M059J (cell line): Measurements from ENCODE around the gene ANLN. TPM values are rescaled to one million over a fixed set of nuclear protein-coding genes. Genes with fewer than 3 reads are reported as not detected.
"Not testable (repeated sequence)": the region's sequence is repeated elsewhere in the genome, so short reads cannot be mapped to it uniquely, and the experiment has no call there.

Source experiments
- DNase-seq: peaks from one replicate; pipeline ENCODE4 v3.0.0-alpha.2; 2012; ENCODE audit warnings: low read depth
- total RNA-seq: library from RNA; depleted of rRNA; stranded (reverse); fragments of >200 nt; shearing (Covaris generic); gene quantifications from 2 replicates; pipeline ENCODE4 v1.2.3, GENCODE V29; 2014

ANLN gene
- total RNA-seq, 1 experiment from 2014 or later, result 285 TPM

DNA sequence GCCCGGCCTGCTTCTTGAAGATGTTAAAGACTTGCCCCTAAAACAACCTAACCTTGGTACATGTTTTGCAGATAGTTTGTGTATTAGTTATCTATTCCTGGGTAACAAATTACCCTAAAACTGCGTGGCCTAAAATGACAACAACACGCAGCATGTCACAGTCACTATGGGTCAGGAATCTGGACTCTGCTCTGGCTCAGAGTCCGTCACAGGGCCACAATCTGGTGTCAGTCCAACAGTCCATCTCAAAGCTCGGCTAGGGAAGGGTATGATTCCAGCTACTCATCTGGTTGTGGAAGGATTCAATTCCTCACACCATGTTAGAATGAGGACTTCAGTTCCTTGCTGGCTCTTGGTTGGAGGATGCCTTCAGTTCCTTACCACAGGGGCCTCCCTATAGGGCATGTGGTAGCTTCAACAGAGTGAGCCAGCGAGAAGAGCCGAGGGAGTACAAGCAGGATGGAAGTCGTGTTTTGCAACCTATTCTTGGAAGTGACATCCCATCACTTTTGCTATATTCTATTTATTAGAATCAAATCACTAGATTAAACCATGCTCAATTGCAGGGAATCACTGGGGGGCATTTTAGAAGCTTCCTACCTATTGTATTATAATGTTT lies 71.3 kb downstream of the ANLN start:
- no peak for DNase-seq

DNA sequence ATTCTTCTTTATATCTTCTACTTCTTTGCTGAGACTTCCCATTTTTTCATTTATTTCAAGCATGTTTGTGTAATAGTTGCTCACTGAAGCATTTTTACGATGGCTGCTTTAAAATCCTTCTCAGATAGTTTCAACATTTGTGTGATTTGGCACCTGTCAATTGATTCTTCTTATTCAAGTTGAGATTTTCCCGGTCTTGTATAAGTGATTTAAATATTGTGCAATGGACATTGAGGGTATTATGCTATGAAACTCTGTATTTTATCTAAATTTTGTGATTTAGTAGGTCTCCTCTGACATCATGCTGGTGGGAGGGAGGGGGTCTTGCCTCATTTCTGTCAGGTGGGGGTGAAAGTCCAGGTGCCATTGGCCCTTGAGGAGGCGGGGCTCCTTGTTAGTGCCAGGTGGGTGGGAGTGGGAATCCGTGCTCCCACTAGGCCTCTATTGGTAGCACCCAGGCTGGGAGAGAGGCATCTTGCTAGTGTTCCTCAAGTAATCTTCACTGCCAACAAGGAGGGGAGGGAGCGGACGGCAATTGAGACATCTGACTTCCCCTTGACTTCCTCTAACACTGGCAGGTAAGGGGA lies 73.0 kb downstream of the ANLN start:
- DNase-seq, result no peak

DNA sequence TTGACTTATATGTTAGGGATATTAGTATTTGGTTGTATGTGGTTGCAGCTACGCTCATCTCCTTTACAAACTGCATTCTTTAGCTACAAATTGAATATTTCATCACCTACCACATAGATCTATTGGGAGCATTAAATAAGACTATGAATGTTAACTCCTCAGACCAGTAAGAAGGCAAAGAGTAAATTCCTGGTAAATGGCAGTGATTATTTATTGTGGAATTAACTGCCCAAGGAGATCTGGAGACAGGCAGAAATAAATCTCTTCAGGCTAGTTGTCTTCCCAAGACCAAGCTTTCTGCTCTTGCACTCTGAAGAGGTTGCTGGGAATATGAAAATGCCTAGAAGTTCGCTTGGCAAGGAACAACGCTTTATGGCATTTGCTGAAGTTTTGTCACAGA lies 74.6 kb downstream of the ANLN start:
- no peak for DNase-seq

DNA sequence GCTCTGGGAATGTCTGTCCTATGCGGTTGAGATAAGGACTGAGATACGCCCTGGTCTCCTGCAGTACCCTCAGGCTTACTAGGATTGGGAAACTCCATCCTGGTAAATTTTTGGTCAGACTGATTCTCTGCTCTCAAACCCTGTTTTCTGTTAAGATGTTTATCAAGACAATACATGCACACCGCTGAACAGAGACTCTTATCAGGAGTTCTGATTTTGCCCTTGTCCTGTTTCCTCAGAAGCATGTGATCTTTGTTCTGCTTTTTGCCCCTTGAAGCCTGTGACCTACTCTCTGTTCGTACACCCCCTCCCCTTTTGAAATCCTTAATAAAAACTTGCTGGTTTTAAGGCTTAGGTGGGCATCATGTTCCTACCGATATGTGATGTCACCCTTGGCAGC lies 76.3 kb downstream of the ANLN start:
- DNase-seq, result not testable (repeated sequence)

DNA sequence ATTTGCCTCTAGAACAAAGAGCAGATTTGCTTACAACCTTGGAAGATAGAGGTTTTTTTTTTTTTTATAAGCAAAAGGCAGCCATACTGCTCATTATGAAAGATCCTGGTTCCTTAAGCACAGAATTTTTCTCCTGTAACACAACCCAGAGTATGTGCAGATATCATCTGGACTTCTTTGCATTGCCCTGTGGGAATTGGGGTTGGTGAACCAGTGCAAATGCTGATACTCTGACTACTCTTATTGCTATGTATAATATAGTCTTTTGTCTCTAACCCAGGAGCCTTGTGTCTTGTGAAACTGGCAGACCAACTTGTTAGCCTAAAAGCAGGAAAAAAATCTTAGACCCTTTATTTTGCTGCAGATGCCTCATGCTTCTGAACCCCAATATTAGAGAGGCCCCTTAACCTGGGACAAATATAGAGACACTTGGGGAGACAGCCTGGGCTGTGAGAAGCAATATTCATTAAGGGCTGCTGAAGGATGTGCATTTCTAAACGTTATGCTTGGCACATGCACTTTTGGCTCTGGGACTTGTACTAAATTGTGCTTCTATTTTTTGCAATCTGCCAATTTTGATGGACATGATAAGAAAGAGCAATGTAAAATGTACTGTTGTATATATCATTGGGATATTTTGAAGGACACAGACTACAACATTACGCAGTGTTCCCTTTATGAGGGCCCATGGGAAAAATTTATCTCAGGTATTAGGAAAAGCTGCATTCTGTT lies 78.9 kb downstream of the ANLN start:
- no peak for DNase-seq

DNA sequence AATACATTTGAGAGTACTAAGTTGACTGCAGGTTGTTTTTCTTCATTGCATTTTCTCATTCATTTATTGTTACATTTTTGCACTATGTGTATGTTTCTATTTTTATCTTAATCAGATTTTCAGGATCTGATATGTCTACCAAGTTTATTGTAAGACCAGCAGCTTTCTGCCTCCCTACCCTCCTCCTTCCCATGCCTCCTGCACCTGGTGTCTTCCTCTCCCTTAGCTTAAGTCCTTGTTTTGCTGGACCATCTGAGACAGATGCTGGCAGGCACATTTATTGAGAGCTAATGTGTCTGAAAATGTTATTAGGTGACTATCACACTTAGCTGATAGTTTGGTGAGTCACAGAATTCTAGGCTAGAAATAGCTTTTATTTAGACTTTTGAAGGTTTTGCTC lies 79.6 kb downstream of the ANLN start:
- no peak for DNase-seq

DNA sequence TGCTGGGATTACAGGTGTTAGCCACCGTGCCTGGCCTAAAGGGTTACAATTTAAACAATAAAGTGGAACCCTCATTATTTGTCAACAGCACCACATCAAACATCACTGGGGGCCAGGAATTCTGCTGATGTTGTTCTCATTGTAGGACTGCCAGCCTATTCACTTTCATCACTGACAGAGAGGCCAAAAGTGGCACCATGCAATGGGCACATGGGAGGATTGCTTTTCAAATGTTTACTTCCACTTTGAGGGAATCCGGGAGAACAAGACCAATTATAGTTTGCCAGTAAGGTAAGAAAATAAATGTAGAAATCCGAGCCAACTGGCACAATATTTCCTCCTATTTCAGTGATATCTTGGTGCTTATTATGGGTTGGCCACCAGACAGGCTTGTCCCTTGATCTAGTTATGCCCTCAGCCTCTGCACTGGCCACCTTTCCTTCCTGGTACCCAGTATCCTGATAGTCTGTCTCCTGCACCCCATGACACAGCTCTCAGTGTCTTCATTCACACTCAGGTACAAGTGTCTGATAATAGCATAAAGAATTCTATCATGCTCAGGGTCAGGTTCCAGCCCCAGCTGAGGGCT lies 82.6 kb downstream of the ANLN start:
- DNase-seq, result no peak

DNA sequence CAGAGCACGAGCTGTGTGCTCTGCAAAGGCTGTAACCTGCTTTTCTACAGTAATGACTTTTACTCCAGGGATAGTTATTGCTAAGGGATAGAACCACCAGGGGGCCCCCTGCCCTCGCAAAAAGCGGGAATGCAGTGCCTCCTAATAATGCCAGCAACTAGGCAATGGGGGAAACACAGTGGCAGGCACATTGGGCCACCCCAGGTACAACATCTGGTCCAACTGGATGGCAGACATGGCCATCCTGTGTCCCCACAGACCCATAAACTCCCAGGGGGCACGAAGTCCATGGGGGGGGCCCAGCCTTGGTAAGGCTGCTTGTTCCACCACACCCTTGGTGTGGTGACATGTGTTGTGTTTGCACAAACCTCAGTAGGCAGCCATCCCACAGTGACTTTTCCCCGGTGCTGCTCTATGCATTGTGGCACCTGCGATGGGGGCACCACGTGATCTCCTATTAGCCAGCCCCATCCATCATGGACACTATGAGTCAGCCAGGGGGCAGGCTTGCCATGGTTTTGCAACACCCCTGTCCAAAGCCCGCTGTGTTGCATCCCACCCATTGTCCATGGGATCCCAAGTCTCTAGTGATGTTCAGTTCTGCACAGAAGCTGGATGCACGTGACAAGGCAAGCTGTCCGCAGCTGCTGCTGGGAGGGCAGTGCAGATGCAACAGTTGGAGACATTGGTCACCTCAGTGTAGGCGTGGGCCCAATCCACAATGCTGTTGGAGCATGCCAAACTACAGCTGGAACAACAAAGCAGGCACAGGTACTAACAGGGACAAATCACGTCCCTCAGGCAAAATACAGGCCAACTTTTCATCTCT lies 84.0 kb downstream of the ANLN start:
- DNase-seq, result peak; percentile 88

DNA sequence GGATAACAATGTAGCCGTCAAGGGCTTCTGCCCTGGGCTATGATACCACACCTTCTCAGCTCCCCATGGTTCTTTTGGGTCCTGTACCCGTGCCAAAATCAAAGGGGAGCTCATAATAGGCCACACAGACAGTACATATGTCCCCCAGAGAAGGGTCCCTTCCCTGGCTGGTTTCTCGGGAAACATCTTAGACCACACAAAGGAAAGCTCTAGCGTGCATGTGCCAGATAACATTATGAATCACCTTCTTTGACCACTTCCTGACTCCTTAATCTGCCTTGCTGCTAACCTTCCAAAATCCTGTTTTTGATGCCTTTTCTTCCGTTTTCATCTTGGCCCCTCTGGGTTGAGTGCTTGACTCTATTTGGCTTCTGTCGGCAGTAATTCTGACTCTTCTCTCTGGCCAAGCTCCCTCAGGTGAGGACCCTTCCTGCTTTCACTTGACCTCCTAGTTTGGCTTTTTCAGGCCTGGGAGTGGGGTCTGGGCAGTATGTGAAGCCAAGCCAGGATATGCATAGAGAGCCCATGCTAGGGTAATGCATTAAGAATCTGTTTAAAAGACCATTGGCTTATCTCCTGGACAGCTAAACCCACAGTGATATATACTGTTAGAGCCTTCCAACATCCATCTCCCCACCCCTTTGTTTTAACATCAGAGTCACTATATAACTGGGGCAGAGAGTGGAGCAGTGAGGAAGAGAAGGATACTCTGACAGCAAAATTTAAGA lies 84.8 kb downstream of the ANLN start:
- DNase-seq, result peak; percentile 88

DNA sequence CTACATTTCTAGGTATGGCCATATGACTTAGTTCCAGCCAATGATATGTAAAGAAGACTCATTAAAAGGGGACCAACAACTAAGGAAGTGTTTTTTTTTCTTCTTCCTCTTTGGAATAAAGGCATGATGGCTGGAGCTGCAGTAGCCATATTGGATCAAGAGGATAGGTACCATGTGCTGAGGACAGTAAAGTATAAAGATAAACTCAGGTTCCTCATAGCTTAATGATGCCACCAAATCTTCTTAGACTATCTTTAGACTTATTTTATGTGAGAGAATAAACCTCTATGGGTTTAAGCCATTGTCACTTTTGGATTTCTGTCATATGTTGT lies 85.3 kb downstream of the ANLN start:
- no peak for DNase-seq

DNA sequence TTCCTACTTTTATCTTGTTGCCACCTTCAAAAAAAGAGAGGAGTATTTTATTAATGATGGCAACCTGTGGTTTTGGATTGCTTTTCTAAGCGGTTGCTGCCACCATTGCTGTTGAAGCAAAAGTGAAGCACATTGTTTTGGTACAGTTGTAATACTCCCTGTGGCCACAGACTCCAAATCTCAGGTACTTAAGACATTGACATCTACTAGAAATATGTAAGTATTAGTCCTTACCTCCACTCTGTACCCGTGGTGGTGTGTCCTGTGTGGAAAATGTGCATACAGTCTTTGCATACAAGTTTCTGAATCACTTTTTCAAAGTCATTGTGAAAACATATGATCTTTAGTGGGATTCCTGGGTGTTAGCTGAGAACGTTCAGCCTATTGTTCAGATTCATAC lies 85.7 kb downstream of the ANLN start:
- no peak for DNase-seq

DNA sequence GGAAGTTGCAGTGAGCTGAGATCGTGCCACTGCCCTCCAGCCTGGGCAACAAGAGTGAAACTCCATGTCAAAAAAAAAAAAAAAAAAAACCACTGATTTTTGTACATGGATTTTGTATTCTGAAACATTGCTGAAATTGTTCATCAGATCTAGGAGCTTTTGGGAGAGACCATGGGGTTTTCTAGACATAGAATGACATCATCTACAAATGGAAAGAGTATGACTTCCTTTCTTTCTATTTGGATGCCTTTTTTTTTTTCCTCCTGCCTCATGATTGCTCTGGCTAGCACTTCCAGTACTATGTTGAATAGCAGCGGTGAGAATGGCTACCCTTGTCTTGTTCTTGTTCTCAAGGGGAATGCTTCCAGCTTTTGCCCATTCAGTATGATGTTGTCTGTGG lies 89.1 kb downstream of the ANLN start:
- DNase-seq, result no peak

DNA sequence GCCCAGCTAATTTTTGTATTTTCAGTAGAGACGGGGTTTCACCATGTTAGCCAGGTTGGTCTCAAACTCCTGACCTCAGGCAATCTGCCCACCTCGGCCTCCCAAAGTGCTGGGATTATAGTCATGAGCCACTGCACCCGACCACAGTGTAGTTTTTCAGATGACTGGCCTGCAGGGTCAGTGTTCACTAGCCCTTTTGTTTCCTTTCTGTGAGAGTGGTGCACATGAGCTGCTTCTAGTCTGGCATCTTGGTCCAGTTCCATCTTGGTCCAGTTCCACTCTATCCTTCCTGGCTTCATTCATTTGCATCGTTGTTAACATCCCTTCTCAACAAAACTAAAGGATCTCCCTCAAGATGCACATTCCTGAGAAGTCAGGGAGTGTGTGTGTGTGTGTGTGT lies 94.2 kb downstream of the ANLN start:
- not testable (repeated sequence) for DNase-seq

DNA sequence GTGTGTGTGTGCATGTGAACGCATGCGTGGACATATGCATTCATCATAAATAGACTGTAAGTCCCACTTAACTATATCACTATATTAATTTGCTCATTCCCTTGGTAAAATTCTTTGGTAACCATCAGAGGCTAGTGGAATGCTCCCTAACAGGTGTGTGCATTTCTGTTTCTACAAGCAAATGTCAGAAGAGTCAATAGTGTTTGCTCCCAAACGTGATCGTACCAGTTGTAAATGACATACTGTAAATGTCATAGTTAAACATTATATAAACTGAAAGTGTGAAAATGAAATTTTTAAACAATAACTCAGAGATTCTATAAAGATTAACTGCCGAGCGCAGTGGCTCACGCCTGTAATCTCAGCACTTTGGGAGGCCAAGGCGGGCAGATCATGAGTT lies 94.6 kb downstream of the ANLN start:
- no peak for DNase-seq

DNA sequence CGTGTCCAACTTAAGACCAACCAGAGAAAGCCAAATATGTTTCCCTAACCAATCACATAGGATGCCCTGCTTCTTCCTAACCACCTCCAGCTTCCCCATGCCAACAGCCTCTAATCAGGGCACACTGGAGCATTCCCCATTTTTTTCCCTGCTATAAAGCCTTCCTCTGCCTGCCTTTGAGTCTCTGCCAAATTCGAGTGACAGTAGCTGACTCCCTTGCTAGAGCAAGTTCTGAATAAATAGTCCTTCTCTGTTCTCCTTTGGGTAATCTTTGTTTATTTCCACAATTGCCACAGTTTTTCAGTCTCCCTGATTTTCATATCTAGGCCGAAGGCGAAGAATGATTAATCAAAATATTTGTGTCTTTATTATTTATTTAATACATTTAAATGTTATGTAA lies 96.7 kb downstream of the ANLN start:
- no peak for DNase-seq

DNA sequence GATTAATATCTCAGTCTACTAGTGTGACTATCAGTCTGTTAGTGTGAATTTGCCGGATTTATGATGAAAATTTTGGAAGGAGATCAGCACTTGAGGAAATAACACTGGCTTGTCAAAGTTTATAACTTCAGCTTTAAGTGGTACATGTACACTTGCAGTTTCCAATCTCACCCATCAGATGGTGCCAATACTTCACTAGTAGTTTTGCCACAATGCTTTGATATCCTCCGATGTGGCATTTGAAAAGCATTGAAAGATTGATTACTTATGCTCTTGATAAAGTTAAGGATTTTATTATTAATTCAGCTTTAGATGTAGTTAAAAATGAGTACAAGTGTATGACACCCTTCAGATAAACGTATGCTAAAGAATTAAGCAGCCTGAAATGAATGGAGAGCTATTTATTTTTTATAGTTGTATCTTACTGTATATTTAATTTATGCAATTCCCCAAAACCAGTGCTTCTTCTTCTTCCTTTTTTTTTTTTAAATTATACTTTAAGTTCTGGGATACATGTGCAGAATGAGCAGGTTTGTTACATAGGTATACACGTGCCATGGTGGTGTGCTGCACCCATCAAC lies 98.2 kb downstream of the ANLN start:
- peak; percentile 71 for DNase-seq

DNA sequence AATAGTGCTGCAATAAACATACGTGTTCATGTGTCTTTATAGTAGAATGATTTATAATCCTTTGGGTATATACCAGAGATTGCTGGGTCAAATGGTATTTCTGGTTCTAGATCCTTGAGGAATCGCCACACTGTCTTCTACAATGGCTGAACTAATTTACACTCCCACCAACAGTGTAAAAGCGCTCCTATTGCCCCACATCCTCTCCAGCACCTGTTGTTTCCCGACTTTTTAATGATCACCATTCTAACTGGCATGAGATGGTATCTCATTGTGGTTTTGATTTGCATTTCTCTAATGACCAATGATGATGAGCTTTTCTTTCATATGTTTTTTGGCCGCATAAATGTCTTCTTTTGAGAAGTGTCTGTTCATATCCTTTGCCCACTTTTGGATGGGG lies 99.0 kb downstream of the ANLN start:
- DNase-seq, result not testable (repeated sequence)

DNA sequence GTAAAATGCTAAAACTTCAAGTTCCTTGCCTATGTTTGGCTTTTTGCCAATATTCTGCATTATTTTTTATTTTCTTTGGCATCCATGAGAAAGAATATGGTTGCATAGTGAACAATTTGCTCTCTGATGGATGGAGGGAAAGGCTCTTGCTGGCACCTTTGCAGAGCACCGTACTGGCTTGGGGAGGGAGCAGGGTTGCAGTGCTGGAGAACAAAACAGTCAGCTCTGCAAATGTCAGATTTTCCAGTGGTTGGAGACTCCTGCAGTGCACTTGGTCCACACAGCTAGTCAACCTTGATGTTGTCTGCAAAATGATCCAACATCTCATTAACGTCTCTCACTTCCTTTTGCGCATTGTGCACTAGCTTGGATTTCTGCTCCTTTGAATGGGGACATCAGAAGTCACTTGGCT lies 100.8 kb downstream of the ANLN start:
- no peak for DNase-seq

DNA sequence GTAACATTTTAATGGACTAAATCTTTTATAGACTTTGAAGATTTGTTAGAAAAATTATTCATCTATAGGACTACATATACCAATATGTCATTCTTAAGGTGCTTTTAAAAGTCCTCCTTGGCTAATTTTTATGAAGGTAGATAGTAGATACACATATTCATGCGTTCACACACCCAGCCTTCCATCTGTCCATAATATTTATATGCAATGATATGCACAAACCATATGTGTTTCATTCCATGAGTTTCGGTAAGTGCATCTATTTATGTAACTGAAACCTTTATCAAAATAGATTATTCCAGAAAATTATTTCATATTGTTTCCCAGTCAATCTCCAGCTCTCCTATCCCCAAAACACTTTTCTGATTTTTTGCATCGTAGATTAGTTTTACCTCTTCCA lies 101.7 kb downstream of the ANLN start:
- DNase-seq, result no peak

DNA sequence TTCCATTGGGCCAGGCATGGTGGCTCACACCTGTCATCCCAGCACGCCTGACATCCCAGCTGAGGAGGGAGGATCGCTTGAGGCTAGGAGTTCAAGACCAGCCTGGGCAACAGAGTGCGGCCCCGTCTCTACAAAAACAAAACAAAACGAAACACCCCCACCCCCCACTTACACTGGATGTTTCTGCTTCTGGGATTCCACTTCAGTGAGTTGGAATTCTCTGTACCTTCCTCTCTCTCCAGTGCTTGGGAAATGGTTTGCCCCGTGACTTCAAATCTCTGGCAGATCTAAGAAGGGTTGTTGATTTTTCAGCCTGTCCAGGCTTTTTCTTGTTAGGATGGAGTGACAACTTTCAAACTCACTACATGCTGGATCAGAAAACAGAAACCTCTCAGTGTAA lies 106.9 kb downstream of the ANLN start:
- no peak for DNase-seq

DNA sequence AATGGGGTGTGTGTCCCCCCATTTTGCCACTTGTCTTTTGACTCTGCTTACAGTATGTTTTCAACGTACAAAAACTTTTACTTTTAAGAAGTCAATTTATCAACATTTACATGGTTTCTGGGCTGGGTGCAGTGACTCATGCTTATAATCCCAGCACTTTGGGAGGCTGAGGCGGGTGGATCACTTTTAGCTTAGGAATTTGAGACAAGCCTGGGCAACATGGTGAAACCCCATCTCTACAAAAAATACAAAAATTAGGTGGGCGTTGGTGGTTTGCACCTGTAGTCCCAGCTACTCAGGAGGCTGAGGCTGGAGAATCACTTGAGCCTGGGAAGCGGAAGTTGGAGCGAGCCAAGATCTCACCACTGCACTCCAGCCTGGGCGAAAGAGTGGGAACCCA lies 107.5 kb downstream of the ANLN start:
- DNase-seq, result peak; percentile 33
